A673 (cell line): ENCODE results near the gene RILP. TPM values are rescaled to one million over a fixed set of nuclear protein-coding genes. Genes with fewer than 3 reads are reported as not detected.
A peak's percentile ranks its signal among the peaks of the same experiment; 100 is the strongest.

Experiments
- BruUV-seq: library from RNA; stranded (reverse); fragments of 400-500 nt; replicated peaks from 2 replicates; lab custom pipeline; 2021; lab: Mats Ljungman, UMichigan
- CTCF ChIA-PET: fragments of 300-600 bp; sonication (Branson Sonifier 250); formaldehyde crosslinking; loops from one replicate; lab custom pipeline; 2022; ENCODE audit warnings: antibody characterized with exemption; lab: Charles Lee
- POLR2A ChIA-PET: fragments of 300-600 bp; sonication (Branson Sonifier 250); formaldehyde crosslinking; loops from one replicate; lab custom pipeline; 2022; ENCODE audit warnings: antibody characterized with exemption; ENCODE audit not compliant: low non-redundant PET; lab: Charles Lee
- DNase-seq: peaks from one replicate; pipeline ENCODE4 v3.0.0-alpha.2; 2015; ENCODE audit warnings: low spot score
- H3K27ac ChIP-seq: fragments of 200-600 bp; sonication (generic); 2 replicates; pipeline ENCODE4 v1.5.1; 2016; ENCODE audit warnings: mixed run types, low read depth, mild to moderate bottlenecking, mixed read lengths, antibody characterized with exemption, low read length; ENCODE audit not compliant: poor library complexity, severe bottlenecking
- H3K27me3 ChIP-seq: fragments of 200-600 bp; sonication (generic); replicated peaks from 2 replicates; pipeline ENCODE4 v1.6.1; 2017; ENCODE audit warnings: mixed run types, low read depth, mild to moderate bottlenecking, mixed read lengths, antibody characterized with exemption, low read length; ENCODE audit not compliant: insufficient read depth, poor library complexity
- H3K36me3 ChIP-seq: fragments of 200-600 bp; sonication (generic); 2 replicates; pipeline ENCODE4 v1.6.1; 2016; ENCODE audit warnings: mixed run types, mild to moderate bottlenecking, mixed read lengths, antibody characterized with exemption, low read length; ENCODE audit not compliant: insufficient read depth, poor library complexity, severe bottlenecking
- H3K4me1 ChIP-seq: fragments of 200-600 bp; sonication (generic); 2 replicates; pipeline ENCODE4 v1.6.1; 2017; ENCODE audit warnings: mixed run types, mild to moderate bottlenecking, mixed read lengths, antibody characterized with exemption, low read length; ENCODE audit not compliant: insufficient read depth, poor library complexity, severe bottlenecking
- H3K4me3 ChIP-seq: fragments of 200-600 bp; sonication (generic); 2 replicates; pipeline ENCODE4 v1.5.1; 2016; ENCODE audit warnings: low read depth, mixed run types, mild to moderate bottlenecking, mixed read lengths, low read length; ENCODE audit not compliant: poor library complexity, severe bottlenecking
- H3K9me3 ChIP-seq: fragments of 200-600 bp; sonication (generic); 2 replicates; pipeline ENCODE4 v1.6.1; 2016; ENCODE audit warnings: mixed run types, low read depth, mild to moderate bottlenecking, mixed read lengths, antibody characterized with exemption, low read length; ENCODE audit not compliant: poor library complexity, severe bottlenecking
- EZH2 ChIP-seq: fragments of 200-600 bp; sonication (generic); IDR thresholded peaks from 2 replicates; pipeline ENCODE4 v1.6.1; 2017; ENCODE audit warnings: borderline replicate concordance, low read depth, mild to moderate bottlenecking, mixed read lengths, antibody characterized with exemption, low read length; ENCODE audit not compliant: poor library complexity, severe bottlenecking
- intact Hi-C: fragments of 100-400 bp; cut with micrococcal nuclease; formaldehyde crosslinking; loops from one replicate; pipeline ENCODE4 v1.10.0; 2022; ENCODE audit not compliant: unreplicated experiment
- total RNA-seq: library from RNA; stranded (reverse); gene quantifications from 2 replicates; pipeline ENCODE4 v1.2.3, GENCODE V29; 2021
- TF ChIP-seq, protein P1 (sequence below): fragments of 300-800, 200-600 bp; sonication (generic); conservative IDR thresholded peaks from 2 replicates; pipeline ENCODE4 v1.5.1; 2017; ENCODE audit warnings: low read depth, mild to moderate bottlenecking, antibody characterized with exemption, low read length, moderate library complexity, mixed read lengths

RILP gene
- total RNA-seq, 1 experiment from 2014 or later, result 0.73 TPM

- DNase-seq, result peak; percentile 82
- no TSS peak for BruUV-seq
- Histone ChIP-seq H3K36me3 (no peaks in the 10 kb centered on the region), H3K4me1 (peaks cover 9% of the 10 kb centered on the region), H3K9me3 (no peaks in the 10 kb centered on the region), H3K4me3 (peak within 1 kb of the TSS; percentile 54), H3K27me3 (peaks cover 40% of the 10 kb centered on the region), H3K27ac (no peak within 1 kb of the TSS)
- intact Hi-C loops, result no loop called here
- ChIA-PET CTCF (no interaction called here), POLR2A (interaction anchor here (0.6 kb wide), 1 partner anchor 7 kb away, joined by 11 read pairs; no protein-coding TSS in a partner anchor)
- TF ChIP-seq, protein P1, sequence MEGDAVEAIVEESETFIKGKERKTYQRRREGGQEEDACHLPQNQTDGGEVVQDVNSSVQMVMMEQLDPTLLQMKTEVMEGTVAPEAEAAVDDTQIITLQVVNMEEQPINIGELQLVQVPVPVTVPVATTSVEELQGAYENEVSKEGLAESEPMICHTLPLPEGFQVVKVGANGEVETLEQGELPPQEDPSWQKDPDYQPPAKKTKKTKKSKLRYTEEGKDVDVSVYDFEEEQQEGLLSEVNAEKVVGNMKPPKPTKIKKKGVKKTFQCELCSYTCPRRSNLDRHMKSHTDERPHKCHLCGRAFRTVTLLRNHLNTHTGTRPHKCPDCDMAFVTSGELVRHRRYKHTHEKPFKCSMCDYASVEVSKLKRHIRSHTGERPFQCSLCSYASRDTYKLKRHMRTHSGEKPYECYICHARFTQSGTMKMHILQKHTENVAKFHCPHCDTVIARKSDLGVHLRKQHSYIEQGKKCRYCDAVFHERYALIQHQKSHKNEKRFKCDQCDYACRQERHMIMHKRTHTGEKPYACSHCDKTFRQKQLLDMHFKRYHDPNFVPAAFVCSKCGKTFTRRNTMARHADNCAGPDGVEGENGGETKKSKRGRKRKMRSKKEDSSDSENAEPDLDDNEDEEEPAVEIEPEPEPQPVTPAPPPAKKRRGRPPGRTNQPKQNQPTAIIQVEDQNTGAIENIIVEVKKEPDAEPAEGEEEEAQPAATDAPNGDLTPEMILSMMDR, result no peak
- TF ChIP-seq EZH2, result no peak
These were observed 21.4 kb downstream of the RILP start, which contains the start of gene SLC43A2 for GRCh38 chr17:1627982-1628855. TSS of gene SLC43A2 (minus strand) at chr17:1628834. CDS start at chr17:1627874, 960 bp downstream.

- Histone ChIP-seq H3K27me3 (peaks cover 40% of the 10 kb centered on the region), H3K9me3 (no peaks in the 10 kb centered on the region), H3K36me3 (no peaks in the 10 kb centered on the region), H3K4me3 (peak overlapping the region; percentile 54), H3K27ac (no peak overlapping the region), H3K4me1 (peaks cover 9% of the 10 kb centered on the region)
- no peak for TF ChIP-seq EZH2
- TF ChIP-seq, protein P1, result no peak
- CTCF ChIA-PET, result no interaction called here
- intact Hi-C loops, result no loop called here
- no peak for DNase-seq
- POLR2A ChIA-PET, result interaction anchor here (0.6 kb wide), 1 partner anchor 8 kb away, joined by 11 read pairs; no protein-coding TSS in a partner anchor
- BruUV-seq, result no TSS peak
These were observed 22.3 kb downstream of the RILP start for GRCh38 chr17:1627182-1627981.

- no peak overlapping the region for H3K27ac ChIP-seq
- peaks cover 9% of the 10 kb centered on the region for H3K4me1 ChIP-seq
- H3K9me3 ChIP-seq, result no peaks in the 10 kb centered on the region
- H3K4me3 ChIP-seq, result no peak overlapping the region
- DNase-seq, result no peak
- TF ChIP-seq, protein P1, result no peak
- no peak for TF ChIP-seq EZH2
- ChIA-PET POLR2A (no interaction called here), CTCF (no interaction called here)
- no TSS peak for BruUV-seq
- H3K27me3 ChIP-seq, result peaks cover 40% of the 10 kb centered on the region
- intact Hi-C loops, result no loop called here
- H3K36me3 ChIP-seq, result no peaks in the 10 kb centered on the region
These were observed 23.3 kb downstream of the RILP start for GRCh38 chr17:1626333-1626732.
